HG02970 (cell line): Measurements from ENCODE around the gene BATF3.
"Not testable (repeated sequence)": the region's sequence is repeated elsewhere in the genome, so short reads cannot be mapped to it uniquely, and the experiment has no call there.

Experiments used
- ATAC-seq: cut with Tn5 transposase; IDR thresholded peaks from one replicate; pipeline ENCODE4 v1.9.1; 2021; ENCODE audit warnings: mild to moderate bottlenecking, moderate library complexity, moderate number of reproducible peaks; ENCODE audit not compliant: unreplicated experiment, low FRiP score

Gene BATF3, protein sequence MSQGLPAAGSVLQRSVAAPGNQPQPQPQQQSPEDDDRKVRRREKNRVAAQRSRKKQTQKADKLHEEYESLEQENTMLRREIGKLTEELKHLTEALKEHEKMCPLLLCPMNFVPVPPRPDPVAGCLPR

DNA sequence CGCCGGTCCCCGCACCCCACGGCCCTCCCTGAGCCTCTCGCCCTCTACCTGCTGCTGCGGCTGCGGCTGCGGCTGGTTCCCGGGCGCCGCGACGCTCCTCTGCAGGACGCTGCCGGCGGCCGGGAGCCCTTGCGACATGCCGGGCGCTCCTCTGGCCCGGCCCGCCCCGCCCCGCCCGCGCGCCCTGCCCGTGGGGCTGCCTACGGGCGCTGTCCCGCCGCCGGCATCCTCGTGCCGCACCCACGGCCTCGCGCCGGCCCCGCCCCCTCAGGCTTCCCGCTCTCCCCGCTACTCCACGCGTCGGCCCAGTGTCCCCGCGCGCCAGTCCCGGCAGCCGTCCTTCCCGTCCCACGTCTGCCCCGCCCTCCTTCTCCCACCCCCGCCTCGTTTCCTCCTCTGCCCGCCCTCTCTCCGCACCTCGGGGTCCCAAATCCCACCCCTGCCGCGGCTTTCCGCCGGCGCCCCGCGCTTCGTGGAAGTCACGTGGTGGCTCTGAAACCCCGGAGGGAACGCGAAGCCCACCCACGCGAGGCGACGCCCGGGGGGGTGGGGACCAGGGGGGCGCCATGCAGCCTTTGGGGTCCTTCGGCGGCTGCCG lies at the start of gene BATF3:
Gene BATF3 (minus strand): TSS at position 216 of the 598 bp plus-strand sequence. CDS start 78 bp downstream, at position 138.
- ATAC-seq, result peak; percentile 15

DNA sequence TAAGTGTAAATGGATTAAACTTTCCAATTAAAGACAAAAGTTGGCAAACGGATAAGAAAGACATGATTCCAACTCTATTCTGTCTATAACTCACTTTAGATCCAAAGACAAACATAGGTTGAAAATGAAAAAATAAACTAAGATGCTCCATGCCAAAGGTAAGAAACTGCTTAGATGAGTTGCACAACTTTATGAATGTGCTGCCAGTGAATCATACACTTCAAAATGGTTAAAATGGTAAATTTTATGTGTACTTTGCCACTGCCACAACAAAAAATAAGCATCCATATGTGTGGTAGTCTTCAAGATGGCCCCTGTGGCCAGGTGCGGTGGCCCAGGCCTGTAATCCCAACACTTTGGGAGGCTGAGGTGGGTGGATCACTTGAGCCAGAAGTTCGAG lies 46.9 kb upstream of the BATF3 start:
- no peak for ATAC-seq

DNA sequence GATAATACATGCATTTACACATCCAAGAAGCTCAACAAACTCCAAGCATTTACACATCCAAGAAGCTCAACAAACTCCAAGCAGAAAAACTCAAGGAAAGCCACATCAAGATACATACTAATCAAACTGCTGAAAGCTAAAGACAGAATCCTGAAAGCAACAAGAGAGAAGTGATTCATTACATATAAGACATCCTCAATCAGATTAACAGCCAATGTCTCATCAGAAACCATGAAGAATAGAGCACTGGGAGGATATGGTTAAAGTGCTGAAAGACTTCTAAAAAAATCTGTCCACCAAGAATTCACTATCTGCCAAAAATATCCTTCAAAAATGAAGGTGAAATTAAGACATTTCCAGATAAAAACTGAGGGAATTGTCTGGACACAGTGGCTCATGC lies 45.7 kb upstream of the BATF3 start:
- ATAC-seq, result no peak

DNA sequence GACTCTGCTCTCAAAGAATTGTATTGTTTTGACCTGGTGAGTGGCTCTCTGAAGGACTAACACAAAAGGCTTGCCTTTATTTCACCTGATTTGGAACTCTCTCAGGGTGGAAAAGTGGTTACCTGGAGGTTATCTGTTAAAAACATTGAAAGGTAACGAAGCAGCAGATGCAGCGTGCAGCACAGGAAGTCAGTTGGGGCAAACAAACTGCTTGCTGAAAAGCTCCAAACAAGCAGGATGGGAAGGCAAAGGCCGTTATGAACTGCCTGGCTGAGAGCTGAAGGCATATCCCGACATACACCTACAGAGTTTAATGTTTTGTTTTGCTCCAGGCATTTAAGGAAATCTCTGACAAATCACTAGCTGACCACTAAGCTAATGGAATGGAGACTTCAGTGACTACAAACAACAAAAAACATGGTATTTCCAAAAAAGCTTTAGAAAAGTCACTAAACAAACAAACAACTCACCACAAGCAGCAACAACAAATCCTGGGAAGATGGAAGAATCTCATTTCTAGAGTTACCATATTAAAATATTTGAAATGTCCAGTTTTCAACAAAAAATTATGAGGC lies 44.3 kb upstream of the BATF3 start:
- no peak for ATAC-seq

DNA sequence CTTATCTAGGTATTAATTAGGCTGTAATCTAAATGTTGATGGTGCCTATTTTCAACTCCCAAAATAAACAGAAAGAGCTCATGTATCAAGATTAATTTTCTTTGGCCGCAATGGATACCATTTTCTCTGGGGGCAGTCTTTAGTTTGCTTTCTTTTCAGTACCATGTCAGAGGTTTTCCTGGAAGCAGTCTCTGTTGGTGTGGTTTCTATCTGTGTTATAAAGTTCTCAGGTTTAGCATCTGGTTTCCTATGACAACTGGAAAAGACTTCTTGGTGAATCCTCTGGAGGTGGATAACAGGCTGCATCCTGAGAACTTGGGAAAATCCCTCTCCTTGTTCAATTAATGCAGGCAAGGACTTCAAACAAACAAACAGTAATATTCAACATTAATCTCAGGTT lies 38.7 kb upstream of the BATF3 start:
- no peak for ATAC-seq

DNA sequence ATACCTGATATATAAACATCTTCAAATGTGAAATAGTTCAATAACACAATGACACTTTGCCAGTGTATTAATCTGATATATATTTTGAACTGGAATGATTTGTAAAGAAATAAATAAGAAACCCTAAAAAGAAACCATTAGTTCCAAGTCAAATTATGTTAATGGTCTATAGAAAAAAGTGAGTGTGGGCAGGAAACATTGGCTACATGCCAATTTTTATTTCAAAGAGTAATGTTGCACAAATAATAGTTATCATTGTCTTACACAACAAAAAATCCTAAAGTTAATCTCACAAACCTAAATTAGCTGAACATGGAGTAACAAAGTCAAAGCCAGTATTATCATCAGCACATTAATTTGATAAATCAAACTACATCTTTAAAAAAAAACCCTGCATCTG lies 37.9 kb upstream of the BATF3 start:
- no peak for ATAC-seq

DNA sequence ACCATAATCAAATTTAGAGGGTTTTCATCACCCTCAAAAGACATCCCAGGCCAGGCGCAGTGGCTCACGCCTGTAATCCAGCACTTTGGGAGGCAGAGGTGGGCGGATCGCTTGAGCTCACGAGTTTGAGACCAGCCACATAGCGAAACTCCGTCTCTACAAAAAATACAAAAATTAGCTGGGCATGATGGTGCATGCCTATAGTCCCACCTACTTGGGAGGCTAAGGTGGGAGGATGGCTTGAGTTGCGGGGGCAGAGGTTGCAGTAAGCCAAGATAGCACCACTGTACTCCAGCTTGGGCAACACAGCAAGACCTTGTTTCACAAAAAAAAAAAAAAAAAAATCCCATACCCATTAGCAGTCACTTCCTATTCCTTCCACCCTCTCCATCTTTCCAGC lies 33.5 kb upstream of the BATF3 start:
- no peak for ATAC-seq

DNA sequence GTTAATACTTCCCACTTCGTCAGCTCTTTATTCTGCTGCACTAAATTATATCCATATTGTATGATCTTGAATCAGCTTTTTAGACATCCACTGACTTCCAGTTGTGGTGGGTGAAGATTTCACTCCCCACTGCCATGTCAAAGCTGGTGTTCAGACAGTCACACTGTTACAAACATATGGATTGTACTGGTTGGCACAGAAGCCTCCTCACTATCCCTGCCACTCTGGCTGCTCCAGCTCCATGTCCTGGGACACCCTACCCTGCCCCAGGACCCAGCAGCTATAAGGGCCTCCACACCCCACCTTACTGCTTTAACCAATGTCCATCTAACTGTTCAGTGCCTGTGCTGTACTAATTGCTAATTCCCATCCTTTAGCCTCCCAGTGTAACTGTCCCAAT lies 32.0 kb upstream of the BATF3 start:
- ATAC-seq, result no peak

DNA sequence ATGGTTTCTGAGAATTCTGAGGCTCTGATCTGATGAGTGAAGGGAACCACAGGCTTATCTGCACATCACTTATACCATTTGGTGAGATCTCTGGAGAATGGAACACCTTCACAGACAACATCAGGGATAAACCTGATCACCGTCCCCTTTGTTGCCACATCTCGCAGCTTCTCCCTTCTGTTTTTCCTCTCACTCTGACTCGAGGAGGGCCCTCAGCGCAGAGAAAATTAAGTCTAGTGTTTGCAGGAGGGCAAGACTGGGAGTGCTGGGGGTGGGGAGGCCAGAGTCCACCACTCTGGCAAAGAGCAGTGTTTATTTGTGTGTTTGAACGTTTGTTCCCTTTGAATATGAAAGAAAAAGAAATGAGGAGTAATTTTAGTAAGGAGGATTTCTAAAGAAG lies 29.0 kb upstream of the BATF3 start:
- no peak for ATAC-seq

DNA sequence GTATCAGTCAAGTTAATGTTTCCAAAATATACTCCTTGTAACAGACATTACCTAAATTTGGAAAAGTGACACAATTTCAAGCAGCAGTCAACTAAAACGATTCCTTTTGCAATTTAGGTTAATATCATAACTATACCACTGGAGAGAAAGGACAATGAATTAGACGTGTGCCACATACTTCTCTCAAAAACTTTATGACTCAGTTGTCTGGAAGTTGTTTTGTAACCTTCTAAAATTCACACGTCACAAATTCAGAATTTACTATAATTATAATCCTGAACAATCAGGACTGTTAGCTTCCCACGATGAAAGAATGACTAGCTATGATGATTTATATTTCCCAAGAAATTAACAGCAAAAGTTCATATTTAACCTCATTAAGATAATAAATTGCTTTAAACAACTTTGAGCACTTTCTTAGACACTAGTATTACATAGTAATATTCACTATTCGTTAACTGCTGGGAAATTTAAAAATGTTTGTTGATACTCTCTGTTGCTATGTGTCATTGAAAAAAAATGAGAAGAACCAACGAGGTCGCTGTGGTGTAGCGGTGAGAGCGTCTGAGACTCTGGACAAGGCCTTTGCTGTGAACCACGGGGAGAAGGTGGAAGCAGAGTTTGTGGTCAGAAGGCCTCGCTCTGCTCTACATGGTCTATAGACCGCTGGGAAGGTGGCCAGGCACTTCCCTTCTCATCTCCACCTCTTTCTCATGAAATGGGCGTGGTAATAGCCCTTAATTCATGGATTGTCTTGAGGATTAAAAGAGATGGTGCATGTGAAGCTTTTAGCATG lies 27.9 kb upstream of the BATF3 start:
- ATAC-seq, result no peak

DNA sequence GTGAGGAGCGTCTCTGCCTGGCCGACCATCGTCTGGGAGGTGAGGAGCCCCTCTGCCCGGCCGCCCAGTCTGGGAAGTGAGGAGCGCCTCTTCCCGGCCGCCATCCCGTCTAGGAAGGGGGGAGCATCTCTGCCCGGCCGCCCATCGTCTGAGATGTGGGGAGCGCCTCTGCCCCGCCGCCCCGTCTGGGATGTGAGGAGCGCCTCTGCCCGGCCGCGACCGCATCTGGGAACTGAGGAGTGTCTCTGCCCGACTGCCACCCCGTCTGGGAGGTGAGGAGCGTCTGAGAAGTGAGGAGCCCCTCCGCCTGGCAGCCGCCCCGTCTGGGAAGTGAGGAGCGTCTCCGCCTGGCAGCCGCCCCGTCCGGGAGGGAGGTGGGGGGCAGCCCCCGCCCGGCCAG lies 25.0 kb upstream of the BATF3 start:
- ATAC-seq, result not testable (repeated sequence)

DNA sequence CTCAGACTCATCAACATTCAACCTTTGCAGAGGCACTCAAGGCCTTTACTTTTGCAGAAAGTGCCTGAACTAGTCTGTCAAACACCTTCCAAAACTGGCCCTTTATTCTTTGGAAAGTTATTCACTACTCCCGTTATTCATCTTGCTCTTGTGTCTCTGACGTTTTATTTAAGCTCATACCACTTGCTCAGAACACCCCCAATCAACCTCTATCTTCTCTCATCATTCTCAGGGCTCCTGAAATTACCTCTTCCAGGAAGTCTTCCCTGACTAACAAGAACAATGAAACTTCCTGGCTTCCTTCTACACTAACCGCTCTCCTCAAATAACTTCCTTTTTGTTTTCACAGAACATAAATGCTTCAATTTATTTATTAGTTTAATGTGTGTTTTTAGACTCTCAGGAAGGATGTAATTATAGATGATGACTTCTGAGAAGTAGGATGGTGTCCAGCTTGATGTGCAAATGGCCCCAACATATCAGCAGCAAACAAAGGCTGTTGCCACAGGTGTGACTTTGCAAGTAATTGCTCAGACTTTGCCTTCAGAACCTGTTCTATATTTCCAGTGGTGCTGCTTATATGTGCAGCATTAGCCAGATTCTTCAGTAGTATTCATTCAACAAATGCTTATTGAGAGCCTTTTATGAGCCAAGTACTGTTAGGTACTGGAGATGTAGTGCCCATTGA lies 22.8 kb upstream of the BATF3 start:
- ATAC-seq, result no peak

DNA sequence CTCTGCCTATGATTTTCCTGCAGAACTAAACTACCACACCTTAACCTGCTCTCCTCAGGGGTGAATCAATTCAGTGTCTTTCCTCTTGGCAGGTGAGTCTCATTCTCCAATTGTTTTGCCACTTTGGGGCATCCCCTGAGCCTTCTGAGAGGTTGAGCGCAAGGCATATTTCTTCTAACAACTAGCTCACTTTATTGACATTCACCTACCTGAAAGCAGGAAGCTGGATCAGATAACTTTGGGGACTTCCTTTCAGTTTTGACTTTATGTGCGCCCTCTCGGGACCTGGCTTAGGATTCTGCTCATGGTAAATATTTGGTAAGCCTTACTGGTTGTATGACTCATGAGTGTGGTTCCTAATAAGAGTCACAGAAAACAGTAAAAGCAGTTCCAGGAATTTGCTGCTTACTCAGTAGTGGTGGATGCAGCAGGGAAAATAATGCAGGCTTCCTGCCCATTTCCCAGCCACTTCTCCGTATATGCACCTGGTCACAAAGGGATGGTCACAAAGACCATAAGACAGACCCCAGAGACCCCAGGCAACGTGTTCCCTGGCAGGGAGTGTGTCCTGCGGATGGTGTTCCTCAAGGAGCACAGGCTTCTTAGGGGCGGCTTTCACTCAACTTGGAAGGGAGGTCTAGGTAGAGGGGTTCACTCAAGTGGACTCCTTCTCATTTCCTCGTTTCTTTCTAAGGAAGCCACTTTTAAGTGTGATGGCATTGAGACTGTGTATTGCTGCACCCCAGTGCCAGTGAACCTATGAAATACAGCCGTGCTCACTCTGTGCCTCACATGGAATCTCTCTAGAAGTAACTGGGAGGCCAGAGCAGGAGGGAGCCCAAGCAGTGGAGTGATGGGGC lies 22.0 kb upstream of the BATF3 start:
- no peak for ATAC-seq

DNA sequence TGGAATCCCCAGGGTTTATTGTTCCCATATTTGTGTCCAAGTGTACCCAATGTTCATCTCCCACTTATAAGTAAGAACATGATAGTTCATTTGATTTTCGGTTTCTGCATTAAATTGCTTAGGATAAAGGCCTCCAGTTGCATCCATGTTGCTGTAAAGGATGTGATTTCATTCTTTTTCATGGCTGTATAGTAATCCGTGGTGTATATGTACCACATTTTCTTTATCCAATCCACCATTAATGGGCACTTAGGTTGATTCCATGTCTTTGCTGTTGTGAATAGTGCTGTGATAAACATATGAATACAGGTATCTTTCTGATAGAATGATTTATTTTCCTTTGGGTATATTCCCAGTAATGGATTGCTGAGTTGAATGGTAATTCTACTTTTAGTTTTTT lies 20.0 kb upstream of the BATF3 start:
- no peak for ATAC-seq

DNA sequence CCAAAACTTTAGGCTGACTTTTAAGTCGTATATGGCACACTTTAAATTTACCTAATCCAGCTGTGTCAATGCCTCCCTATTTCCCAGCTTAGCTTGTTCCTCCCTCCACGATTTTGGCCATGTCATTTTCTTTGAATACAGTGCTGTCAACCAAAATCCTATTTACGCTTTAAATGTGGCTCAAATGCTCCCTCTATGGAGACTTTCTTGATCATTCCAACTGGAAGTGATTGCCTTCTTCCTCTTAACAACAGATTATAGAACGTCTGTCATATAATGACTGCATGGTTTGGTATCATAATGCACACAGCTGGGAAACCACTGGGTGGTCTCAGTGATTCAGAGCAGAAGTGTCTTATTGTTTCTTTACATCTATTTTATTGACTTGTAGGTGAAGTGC lies 18.9 kb upstream of the BATF3 start:
- ATAC-seq, result no peak

DNA sequence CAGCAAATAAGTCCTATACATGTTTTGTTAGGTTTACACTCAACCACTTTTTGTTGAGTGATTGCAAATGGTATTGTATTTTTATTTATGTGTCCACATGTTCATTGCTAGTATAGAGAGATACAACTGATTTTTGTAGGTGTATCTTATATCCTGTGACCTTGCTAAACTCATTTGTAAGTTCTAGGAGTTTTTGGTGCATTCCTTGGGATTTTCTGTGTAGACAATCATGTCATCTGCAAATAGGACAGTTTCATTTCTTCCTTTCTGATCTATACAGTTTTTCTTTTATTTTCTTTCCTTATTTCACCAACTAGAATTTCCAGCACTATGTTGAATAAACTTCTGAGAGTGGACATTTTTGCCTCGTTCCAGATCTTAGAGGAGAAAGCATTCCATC lies 16.5 kb upstream of the BATF3 start:
- no peak for ATAC-seq

DNA sequence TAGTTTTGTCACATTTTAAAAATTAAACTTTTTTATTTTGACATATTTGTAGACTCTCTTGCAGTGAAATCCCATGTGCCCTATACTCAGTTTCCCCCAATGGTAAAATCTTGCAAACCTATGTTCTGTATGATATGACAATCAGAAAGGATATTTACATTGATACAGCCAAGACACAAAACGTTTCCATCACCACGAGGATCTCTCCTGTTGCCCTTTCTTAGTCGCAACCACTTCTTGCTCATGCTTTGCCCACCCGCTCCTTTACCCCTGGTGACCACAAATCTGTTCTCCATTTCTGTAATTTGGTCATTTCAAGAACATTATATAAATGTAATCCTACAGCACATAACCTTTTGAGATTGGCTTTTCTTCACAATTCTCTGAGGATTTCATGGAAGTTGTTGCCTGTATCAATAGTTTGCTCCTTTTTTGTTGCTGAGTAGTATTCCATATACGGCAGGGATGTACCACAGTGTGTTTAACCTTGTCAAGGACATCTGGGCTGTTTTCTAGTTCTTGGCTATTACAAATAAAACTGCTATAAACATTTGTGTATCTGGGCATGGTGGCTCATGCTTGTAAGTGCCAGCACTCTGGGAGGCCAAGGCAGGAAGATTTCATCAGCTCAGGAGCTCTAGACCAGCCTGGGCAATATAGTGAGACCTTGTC lies 14.0 kb upstream of the BATF3 start:
- ATAC-seq, result no peak

DNA sequence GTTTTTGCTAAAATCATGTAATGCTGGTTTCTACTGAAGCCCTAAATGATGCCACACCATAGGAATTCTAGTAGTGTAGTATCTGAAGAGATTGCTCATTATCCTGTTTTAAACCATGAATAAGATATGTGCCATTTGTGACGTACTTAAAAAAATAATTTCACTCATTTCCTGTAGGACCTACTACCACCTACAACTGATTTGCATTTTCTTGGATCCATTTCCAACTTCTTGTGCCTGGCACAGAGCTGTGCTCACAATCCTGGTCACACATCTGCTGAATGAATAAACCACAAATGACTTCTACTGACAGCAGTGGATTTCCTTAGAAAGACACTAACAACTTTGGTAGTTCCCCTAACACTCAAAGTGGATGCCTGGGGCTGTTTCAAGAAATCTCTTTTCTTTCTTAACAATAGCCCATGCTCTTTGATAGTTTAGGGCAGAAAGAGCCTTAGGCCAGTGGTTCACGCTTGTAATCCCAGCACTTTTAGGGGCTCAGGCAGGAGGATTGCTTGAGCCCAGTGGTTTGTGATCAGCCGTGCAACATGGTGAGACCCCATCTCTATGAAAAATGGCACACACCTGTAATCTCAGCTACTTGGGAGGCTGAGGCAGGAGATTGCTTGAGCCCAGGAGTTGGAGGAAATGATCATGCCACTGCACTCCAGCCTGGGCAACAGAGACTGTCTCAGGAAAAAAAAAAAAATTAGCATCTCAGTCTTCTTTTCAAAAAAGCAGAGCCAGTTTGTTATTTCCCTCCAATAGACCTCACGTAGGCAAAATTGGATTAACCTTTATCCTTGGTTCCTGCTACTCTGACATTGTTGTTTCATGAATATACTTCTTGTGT lies 13.0 kb upstream of the BATF3 start:
- ATAC-seq, result no peak

DNA sequence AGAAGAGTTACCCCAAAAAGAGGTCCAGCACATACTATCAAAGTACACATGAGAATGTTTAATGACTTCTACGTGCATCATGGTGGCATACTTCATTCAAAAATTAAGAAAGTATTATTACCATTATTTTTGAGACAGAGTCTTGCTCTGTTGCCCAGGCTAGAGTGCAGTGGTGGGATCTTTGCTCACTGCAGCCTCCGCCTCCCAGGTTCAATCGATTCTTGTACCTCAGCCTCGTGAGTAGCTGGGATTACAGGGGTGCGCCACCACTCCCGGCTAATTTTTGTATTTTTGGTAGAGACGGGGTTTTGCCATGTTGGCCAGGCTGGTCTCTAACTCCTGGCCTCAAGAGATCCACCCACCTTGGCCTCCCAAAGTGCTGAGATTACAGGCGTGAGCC lies 12.3 kb upstream of the BATF3 start:
- not testable (repeated sequence) for ATAC-seq
